Tibial nerve (tissue), 4 donors: Measurements from ENCODE around the gene LRTM2. TPM values are rescaled to one million over a fixed set of nuclear protein-coding genes. Genes with fewer than 3 reads are reported as not detected.

Source experiments
- DNase-seq, 2 donors: peaks; one replicate each; pipeline ENCODE4 v3.0.0-alpha.2; 2019; ENCODE audit warnings: low spot score in 2 of 2
- H3K27ac ChIP-seq, 4 donors: fragments of 200-600 bp; sonication (generic) in 3 of 4; one replicate each; pipeline ENCODE4 v1.5.1; 2017 to 2019; ENCODE audit warnings: mild to moderate bottlenecking in 1 of 4
- H3K27me3 ChIP-seq, 2 donors: fragments of 200-600 bp; sonication (generic) in 1 of 2; one replicate each; pipeline versions ENCODE4 v1.5.1 to v1.6.0; 2017 to 2019
- H3K36me3 ChIP-seq, 3 donors: fragments of 200-600 bp; sonication (generic); one replicate each; pipeline ENCODE4 v1.5.1; 2018 to 2019
- H3K4me1 ChIP-seq, 4 donors: fragments of 200-600 bp; sonication (generic) in 3 of 4; one replicate each; pipeline ENCODE4 v1.5.1; 2017 to 2019
- H3K4me3 ChIP-seq, 4 donors: fragments of 200-600 bp; sonication (generic) in 3 of 4; one replicate each; pipeline ENCODE4 v1.5.1; 2017 to 2019; ENCODE audit warnings: mild to moderate bottlenecking in 1 of 4, moderate library complexity in 1 of 4
- H3K9me3 ChIP-seq, 4 donors: fragments of 200-600 bp; sonication (generic) in 3 of 4; one replicate each; pipeline ENCODE4 v1.5.1; 2017 to 2019
- EP300 ChIP-seq, 2 donors: sonication (generic); formaldehyde crosslinking; IDR thresholded peaks; one replicate each; pipeline ENCODE4 v1.6.1; 2017; ENCODE audit warnings: antibody characterized with exemption in 2 of 2, mild to moderate bottlenecking in 1 of 2
- POLR2A ChIP-seq, 2 donors: fragments of 450-650 bp; IDR thresholded peaks; one replicate each; pipeline ENCODE4 v1.6.1; 2017; ENCODE audit warnings: antibody characterized with exemption in 2 of 2, mild to moderate bottlenecking in 2 of 2, moderate library complexity in 2 of 2
- WGBS, 2 donors: methylation state at CpG; one replicate each; pipeline ENCODE4 v1.1.5; 2018; 5-methylcytosine and 5-hydroxymethylcytosine counted together
- total RNA-seq, 4 donors: library from RNA; depleted of rRNA; stranded (reverse); fragments of >200 nt; gene quantifications; one replicate each; pipeline ENCODE4 v1.1.0, GENCODE V29; 2016
- TF ChIP-seq, protein P1 (sequence below), 5 experiments: fragments of 200-600 bp in 3 of 5; fragments of 450-650 bp in 2 of 5; sonication (generic) in 3 of 5; IDR thresholded peaks; one replicate each; pipeline ENCODE4 v1.5.1; 2016 to 2019; ENCODE audit warnings: antibody characterized with exemption in 5 of 5, mild to moderate bottlenecking in 3 of 5, moderate library complexity in 2 of 5

The LRTM2 gene
- total RNA-seq, 4 donors from 2014 or later, result not detected

DNA sequence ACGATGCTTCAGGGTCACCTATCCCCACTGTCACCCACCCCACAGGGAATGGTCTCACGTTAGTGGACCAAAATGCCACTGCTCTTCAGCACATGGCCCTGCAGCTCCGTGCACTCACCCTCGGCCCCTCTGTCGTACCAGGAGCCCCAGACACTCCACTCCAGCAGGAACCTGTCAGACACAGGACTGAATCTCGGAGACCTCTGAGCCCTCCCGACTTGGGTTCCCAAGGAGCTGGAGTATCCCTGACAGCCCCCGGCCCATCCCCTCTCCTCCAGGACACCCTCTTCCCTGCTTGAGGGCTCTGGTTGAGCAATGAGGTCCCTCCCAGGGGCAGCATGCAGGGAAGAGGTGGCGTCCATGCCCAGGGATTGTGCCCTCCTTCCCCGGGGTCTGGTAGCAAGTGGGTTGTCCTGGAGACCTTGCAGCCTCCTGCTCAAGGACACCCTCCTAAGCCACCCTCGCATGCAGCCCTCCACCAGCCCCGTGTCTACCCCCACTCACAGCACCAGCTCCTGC lies 20.4 kb upstream of the LRTM2 start:
- DNase-seq, result peak in 1 of 2 donors; percentile 5

DNA sequence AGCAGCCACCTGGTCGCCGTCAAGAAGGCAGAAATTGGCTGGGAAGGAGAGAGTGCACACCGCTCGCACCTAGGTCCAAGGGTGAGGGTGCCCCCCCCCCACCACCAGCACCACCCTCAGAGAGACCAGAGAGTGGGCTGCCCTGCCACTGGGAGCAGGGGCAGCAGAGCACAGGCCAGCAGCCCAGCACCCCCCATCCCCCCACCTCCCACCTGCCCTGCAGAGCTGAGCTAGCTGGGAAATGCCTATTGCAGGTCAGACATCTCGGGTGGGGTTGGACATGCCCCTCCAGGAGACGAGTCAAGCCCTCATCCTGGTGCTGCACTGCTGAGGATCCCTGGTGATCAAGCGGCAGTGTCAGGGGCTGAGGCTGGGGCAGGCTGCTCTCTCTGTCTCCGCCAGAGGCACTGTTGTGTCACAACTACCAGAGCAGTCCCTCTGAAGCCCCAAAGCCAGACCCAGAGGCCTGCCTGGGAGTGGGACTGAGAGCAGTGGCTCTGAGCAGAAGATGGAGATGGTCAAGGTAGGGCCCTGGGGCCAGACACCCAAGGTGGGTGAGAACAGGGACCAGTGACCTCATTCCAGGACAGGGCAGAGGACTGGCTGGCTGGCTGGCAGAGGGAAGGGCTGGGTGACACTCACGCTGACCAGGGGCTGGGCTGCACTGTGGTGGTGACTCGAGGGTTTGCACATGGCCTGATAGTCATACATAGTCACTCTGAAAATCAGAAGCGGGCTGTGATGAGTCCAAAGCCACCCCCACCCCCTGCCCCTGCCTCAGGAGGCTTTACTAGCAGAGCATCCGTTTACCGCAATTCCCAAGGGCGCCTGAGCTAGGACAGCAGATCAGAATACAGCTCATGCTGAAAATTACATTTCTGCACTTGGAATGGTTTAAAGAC lies 19.7 kb upstream of the LRTM2 start:
- TF ChIP-seq, protein P1, sequence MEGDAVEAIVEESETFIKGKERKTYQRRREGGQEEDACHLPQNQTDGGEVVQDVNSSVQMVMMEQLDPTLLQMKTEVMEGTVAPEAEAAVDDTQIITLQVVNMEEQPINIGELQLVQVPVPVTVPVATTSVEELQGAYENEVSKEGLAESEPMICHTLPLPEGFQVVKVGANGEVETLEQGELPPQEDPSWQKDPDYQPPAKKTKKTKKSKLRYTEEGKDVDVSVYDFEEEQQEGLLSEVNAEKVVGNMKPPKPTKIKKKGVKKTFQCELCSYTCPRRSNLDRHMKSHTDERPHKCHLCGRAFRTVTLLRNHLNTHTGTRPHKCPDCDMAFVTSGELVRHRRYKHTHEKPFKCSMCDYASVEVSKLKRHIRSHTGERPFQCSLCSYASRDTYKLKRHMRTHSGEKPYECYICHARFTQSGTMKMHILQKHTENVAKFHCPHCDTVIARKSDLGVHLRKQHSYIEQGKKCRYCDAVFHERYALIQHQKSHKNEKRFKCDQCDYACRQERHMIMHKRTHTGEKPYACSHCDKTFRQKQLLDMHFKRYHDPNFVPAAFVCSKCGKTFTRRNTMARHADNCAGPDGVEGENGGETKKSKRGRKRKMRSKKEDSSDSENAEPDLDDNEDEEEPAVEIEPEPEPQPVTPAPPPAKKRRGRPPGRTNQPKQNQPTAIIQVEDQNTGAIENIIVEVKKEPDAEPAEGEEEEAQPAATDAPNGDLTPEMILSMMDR (IDR thresholded peaks at IDR 0.05), result peak in 4 of 5 experiments; percentile 27 to 62 (median 50)
- no peak for TF ChIP-seq POLR2A (IDR thresholded peaks at IDR 0.05)
- no peaks in the 10 kb centered on the region for H3K9me3 ChIP-seq
- H3K4me1 ChIP-seq, result peaks cover 0 to 23% (median 5%) of the 10 kb centered on the region in 4 donors
- DNase-seq, result peak in 1 of 2 donors; percentile 22
- no peaks in the 10 kb centered on the region for H3K36me3 ChIP-seq
- H3K27ac ChIP-seq, result no peak overlapping the region
- 62 to 66% methylated on average over 11 to 13 of the region's 14 CpGs for WGBS, 2 donors
- no peaks in the 10 kb centered on the region for H3K27me3 ChIP-seq
- H3K4me3 ChIP-seq, result no peak overlapping the region

More for the DNA sequence above, 20.4 kb upstream of the LRTM2 start:
- H3K27ac ChIP-seq, result no peak overlapping the region
- TF ChIP-seq, protein P1 (IDR thresholded peaks at IDR 0.05), result no peak
- TF ChIP-seq POLR2A (IDR thresholded peaks at IDR 0.05), result no peak
- no peak for TF ChIP-seq EP300 (IDR thresholded peaks at IDR 0.05)
- 78 to 86% methylated on average over 10 to 12 of the region's 12 CpGs for WGBS, 2 donors
- peaks cover 0 to 30% (median 11%) of the 10 kb centered on the region in 4 donors for H3K4me1 ChIP-seq
- no peak overlapping the region for H3K4me3 ChIP-seq
- no peaks in the 10 kb centered on the region for H3K9me3 ChIP-seq
- no peaks in the 10 kb centered on the region for H3K27me3 ChIP-seq
- no peaks in the 10 kb centered on the region for H3K36me3 ChIP-seq

- peak in 1 of 2 donors; percentile 9 for DNase-seq
- no peaks in the 10 kb centered on the region for H3K9me3 ChIP-seq
- H3K27ac ChIP-seq, result no peak overlapping the region
- H3K4me3 ChIP-seq, result no peak overlapping the region
- WGBS, 2 donors, result 58 to 62% methylated on average over 16 of the region's 16 CpGs
- TF ChIP-seq POLR2A (IDR thresholded peaks at IDR 0.05), result no peak
- no peak for TF ChIP-seq EP300 (IDR thresholded peaks at IDR 0.05)
- TF ChIP-seq, protein P1 (IDR thresholded peaks at IDR 0.05), result no peak
- H3K36me3 ChIP-seq, result no peaks in the 10 kb centered on the region
- peaks cover 0 to 15% (median 3%) of the 10 kb centered on the region in 4 donors for H3K4me1 ChIP-seq
- no peaks in the 10 kb centered on the region for H3K27me3 ChIP-seq
Measured at GRCh38 chr12:1801303-1801975, 18.9 kb upstream of the LRTM2 start.

- H3K27ac ChIP-seq, result no peak overlapping the region
- TF ChIP-seq EP300 (IDR thresholded peaks at IDR 0.05) (no peak), POLR2A (IDR thresholded peaks at IDR 0.05) (no peak)
- TF ChIP-seq, protein P1 (IDR thresholded peaks at IDR 0.05), result no peak
- H3K27me3 ChIP-seq, result no peaks in the 10 kb centered on the region
- WGBS, 2 donors, result 84 to 86% methylated on average over 7 of the region's 7 CpGs
- no peak overlapping the region for H3K4me3 ChIP-seq
- DNase-seq, result no peak
- H3K4me1 ChIP-seq, result peaks cover 0 to 5% (median 0%) of the 10 kb centered on the region in 4 donors
- no peaks in the 10 kb centered on the region for H3K9me3 ChIP-seq
- H3K36me3 ChIP-seq, result no peaks in the 10 kb centered on the region
Measured at GRCh38 chr12:1803736-1804135, 16.6 kb upstream of the LRTM2 start.
